Neutrophil (primary cell): Measurements from ENCODE around the gene SLC39A13.

ENCODE experiments used
- H3K27ac ChIP-seq: fragments of 200-600 bp; sonication (generic); 2 replicates; pipeline ENCODE4 v1.5.1; 2016; ENCODE audit warnings: mild to moderate bottlenecking, moderate library complexity
- H3K27me3 ChIP-seq: fragments of 200-600 bp; sonication (generic); 2 replicates; pipeline ENCODE4 v1.6.0; 2016; ENCODE audit warnings: mild to moderate bottlenecking
- H3K36me3 ChIP-seq: fragments of 200-600 bp; sonication (generic); 2 replicates; pipeline ENCODE4 v1.5.1; 2017
- H3K4me1 ChIP-seq, 2 experiments: fragments of 200-600 bp in 1 of 2; sonication (generic) in 1 of 2; 1 replicate in 1 of 2; 2 replicates in 1 of 2; pipeline versions ENCODE4 v1.5.1 to v1.6.1; 2013 to 2016; ENCODE audit warnings: low read depth in 1 of 2, low read length in 1 of 2, mild to moderate bottlenecking in 1 of 2, moderate library complexity in 1 of 2; ENCODE audit not compliant: control insufficient read depth in 1 of 2, insufficient read depth in 1 of 2
- H3K4me3 ChIP-seq, 2 experiments: fragments of 200-600 bp in 1 of 2; sonication (generic) in 1 of 2; 1 replicate in 1 of 2; 2 replicates in 1 of 2; pipeline ENCODE4 v1.5.1; 2013 to 2016; ENCODE audit warnings: low read depth in 1 of 2, low read length in 1 of 2, mild to moderate bottlenecking in 1 of 2, moderate library complexity in 1 of 2
- H3K9me3 ChIP-seq: fragments of 200-600 bp; sonication (generic); 2 replicates; pipeline ENCODE4 v1.5.1; 2016
- CTCF ChIP-seq: fragments of 200-600 bp; sonication (generic); IDR thresholded peaks from 2 replicates; pipeline ENCODE4 v1.5.1; 2016; ENCODE audit warnings: antibody characterized with exemption

Gene SLC39A13

DNA sequence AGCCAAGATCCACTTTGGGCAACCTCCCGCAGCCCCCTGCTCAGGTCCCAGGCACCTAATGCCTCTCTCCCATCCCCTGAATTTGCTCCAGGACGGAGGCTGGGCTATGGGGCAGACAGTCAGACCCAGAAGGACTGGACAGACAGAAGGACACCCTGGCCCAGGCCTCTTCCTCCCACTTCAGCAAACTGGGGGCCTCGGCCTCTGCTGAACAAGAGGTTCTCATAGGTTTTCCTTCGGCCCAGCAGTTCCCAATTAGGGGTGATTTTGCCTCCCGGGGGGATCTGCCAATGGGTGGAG is 33.7 kb upstream of the SLC39A13 start:
- H3K4me1 ChIP-seq: peaks cover 73 to 74% of the 10 kb centered on the region in 2 experiments
- no peaks in the 10 kb centered on the region for H3K9me3 ChIP-seq
- no peaks in the 10 kb centered on the region for H3K27me3 ChIP-seq
- no peak for TF ChIP-seq CTCF
- H3K27ac ChIP-seq: peak overlapping the region; percentile 99
- peak overlapping the region; percentile 92 to 97 for H3K4me3 ChIP-seq
- H3K36me3 ChIP-seq: peaks cover 76% of the 10 kb centered on the region

DNA sequence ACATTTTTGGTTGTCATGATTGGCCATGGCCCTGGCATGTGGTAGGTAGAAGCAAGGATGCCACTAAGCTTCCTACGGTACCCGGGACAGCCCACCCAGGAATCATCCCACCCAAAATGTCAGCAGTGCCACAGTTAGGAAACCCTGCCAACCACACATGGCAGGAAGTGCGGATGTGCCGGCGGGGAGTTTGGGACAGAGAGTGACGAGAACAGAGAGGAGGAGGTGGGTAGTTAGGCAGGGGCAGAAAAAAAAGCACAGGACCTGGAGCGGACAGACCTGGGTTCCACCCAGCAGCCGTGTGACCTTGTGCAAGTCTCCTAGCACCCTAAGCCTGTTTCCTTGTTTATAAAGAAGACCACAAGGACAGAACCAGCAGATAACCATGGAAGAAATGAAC is 33.4 kb upstream of the SLC39A13 start:
- Histone ChIP-seq H3K27me3 (no peaks in the 10 kb centered on the region), H3K4me1 (peaks cover 71 to 72% of the 10 kb centered on the region in 2 experiments), H3K36me3 (peaks cover 72% of the 10 kb centered on the region), H3K9me3 (no peaks in the 10 kb centered on the region), H3K27ac (peak overlapping the region; percentile 99), H3K4me3 (peak overlapping the region; percentile 92 to 97)
- TF ChIP-seq CTCF: no peak

GRCh38 chr11:47375546-47376085 is 32.8 kb upstream of the SLC39A13 start:
- H3K36me3 ChIP-seq: peaks cover 66% of the 10 kb centered on the region
- peak overlapping the region; percentile 99 for H3K27ac ChIP-seq

DNA sequence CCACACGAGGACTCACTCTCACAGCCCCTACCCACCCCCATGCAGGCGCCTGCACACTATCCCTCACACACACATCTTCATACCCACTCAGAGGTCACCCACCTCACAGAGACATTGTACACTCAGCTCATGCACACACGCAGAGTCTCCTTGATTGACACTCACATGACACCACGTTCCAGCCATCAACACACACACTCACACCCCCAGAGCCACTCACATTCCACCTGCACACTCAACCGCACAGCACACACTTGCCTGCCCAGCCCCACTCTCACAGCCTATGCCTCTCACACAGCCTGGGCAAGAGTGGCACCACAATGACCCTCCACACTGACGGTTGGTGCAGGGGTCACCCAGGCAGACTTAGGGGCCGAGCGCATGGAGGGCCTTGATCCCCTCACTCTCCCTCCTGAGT is 32.3 kb upstream of the SLC39A13 start:
- no peak for TF ChIP-seq CTCF
- Histone ChIP-seq H3K4me3 (peak overlapping the region; percentile 92 to 97), H3K36me3 (peaks cover 61% of the 10 kb centered on the region), H3K27ac (peak overlapping the region; percentile 99), H3K9me3 (no peaks in the 10 kb centered on the region), H3K4me1 (peaks cover 71 to 75% of the 10 kb centered on the region in 2 experiments), H3K27me3 (no peaks in the 10 kb centered on the region)

More at GRCh38 chr11:47375546-47376085, 32.8 kb upstream of the SLC39A13 start:
- no peaks in the 10 kb centered on the region for H3K9me3 ChIP-seq
- H3K4me3 ChIP-seq: peak overlapping the region; percentile 92 to 97
- H3K4me1 ChIP-seq: peaks cover 71 to 72% of the 10 kb centered on the region in 2 experiments
- no peaks in the 10 kb centered on the region for H3K27me3 ChIP-seq
- TF ChIP-seq CTCF: no peak

DNA sequence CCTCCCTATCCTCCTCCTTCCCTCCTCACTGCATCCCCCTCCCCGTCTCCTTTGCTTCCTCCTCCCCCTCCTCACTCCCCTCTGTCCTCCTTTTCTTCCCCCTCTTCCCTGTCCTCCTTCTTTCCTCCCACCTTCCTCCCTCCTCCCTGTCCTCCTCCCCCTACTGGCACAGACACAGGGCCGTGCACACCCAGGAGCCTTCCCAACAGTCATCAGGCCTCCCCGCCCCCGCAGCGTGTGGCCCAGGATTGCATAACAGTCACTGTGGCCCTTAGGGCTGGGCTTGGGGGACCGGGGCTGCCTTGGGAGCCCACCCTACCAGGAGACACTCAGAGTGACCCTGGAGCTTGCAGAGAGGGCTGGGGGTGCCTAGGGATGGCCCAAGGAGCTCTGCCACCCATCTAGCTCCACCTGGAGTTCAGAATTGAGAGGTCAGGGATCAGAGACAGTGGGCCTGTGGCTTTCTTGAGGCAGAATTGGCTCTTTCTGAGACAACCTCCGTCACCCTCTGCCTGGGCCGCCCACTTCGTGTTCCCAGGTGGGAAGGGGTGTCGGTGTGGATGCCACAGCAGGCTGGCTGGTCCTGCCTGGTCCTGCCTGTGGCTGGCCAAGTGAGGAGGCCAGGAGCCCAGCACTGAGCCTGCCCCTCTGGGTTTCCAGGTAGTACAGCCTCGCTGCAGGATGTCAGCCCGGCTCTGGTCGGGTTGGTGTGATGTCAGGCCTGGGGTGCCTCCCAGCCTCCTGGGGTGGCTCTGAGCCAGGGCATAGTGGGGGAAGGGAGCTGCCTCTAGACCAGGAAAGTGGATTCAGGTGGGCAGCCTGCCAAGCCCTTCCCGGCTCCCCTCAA is 31.6 kb upstream of the SLC39A13 start:
- Histone ChIP-seq H3K4me1 (peaks cover 67 to 72% of the 10 kb centered on the region in 2 experiments), H3K27ac (peak overlapping the region; percentile 99)

More for the DNA sequence above, 31.6 kb upstream of the SLC39A13 start:
- peak; percentile 28 for TF ChIP-seq CTCF
- peak overlapping the region; percentile 92 to 97 for H3K4me3 ChIP-seq
- H3K27me3 ChIP-seq: no peaks in the 10 kb centered on the region
- no peaks in the 10 kb centered on the region for H3K9me3 ChIP-seq
- H3K36me3 ChIP-seq: peaks cover 57% of the 10 kb centered on the region
